ENCODE data around the gene OGDHL. TPM values are rescaled to one million over a fixed set of nuclear protein-coding genes. Genes with fewer than 3 reads are reported as not detected.
A peak's percentile ranks its signal among the peaks of the same experiment; 100 is the strongest.

Gene OGDHL
- total RNA-seq (1 to 10 TPM in 3 of 4 donors, under 1 TPM in 1; 0.82 to 6.1 (median 2.2) TPM), polyA plus RNA-seq (1 to 10 TPM in 2 of 3 donors, under 1 TPM in 1; 0.46 to 2.4 (median 1.2) TPM)

GRCh38 chr10:49761789-49762565 lies at the start of gene OGDHL:
TSS of gene OGDHL (minus strand) at chr10:49762323. CDS start at chr10:49758592, 3,731 bp downstream.
- Histone ChIP-seq H3K4me3 (peak within 1 kb of the TSS in 3 of 4 donors; percentile 39 to 59 (median 55)), H3K27me3 (peaks cover 10 to 55% (median 13%) of the 10 kb centered on the region in 3 donors), H3K4me1 (peaks cover 0 to 11% (median 10%) of the 10 kb centered on the region in 4 donors), H3K36me3 (no peaks in the 10 kb centered on the region), H3K27ac (no peak within 1 kb of the TSS), H3K9me3 (peaks cover 0 to 6% (median 0%) of the 10 kb centered on the region in 4 donors)
- no peak for DNase-seq
- WGBS, 2 donors: 2% methylated on average over 81 of the region's 81 CpGs
- TF ChIP-seq EP300 (IDR thresholded peaks at IDR 0.05) (no peak), CTCF (IDR thresholded peaks at IDR 0.05) (no peak), POLR2AphosphoS5 (IDR thresholded peaks at IDR 0.05) (no peak), POLR2A (IDR thresholded peaks at IDR 0.05) (no peak)
- intact Hi-C loops (cut with DNase I): no loop called here

- Histone ChIP-seq H3K9me3 (peaks cover 0 to 4% (median 0%) of the 10 kb centered on the region in 4 donors), H3K36me3 (no peaks in the 10 kb centered on the region), H3K4me3 (no peak overlapping the region), H3K4me1 (no peaks in the 10 kb centered on the region), H3K27ac (no peak overlapping the region), H3K27me3 (no peaks in the 10 kb centered on the region)
- no peak for TF ChIP-seq CTCF (IDR thresholded peaks at IDR 0.05)
- TF ChIP-seq POLR2AphosphoS5 (IDR thresholded peaks at IDR 0.05): no peak
- no peak for TF ChIP-seq POLR2A (IDR thresholded peaks at IDR 0.05)
- TF ChIP-seq EP300 (IDR thresholded peaks at IDR 0.05): no peak
- 92 to 96% methylated on average over 2 of the region's 2 CpGs for WGBS, 2 donors
- intact Hi-C loops (cut with DNase I): no loop called here
- no peak for DNase-seq
These were observed 41.9 kb upstream of the OGDHL start for GRCh38 chr10:49803988-49804387.

GRCh38 chr10:49798275-49798674 lies 36.2 kb upstream of the OGDHL start:
- Histone ChIP-seq H3K4me1 (no peaks in the 10 kb centered on the region), H3K9me3 (no peaks in the 10 kb centered on the region), H3K4me3 (no peak overlapping the region), H3K27me3 (peaks cover 0 to 2% (median 0%) of the 10 kb centered on the region in 3 donors), H3K36me3 (no peaks in the 10 kb centered on the region), H3K27ac (no peak overlapping the region)
- no peak for TF ChIP-seq EP300 (IDR thresholded peaks at IDR 0.05)
- no peak for TF ChIP-seq CTCF (IDR thresholded peaks at IDR 0.05)
- TF ChIP-seq POLR2A (IDR thresholded peaks at IDR 0.05): no peak
- no peak for DNase-seq
- intact Hi-C loops (cut with DNase I): no loop called here
- 83 to 84% methylated on average over 4 of the region's 4 CpGs for WGBS, 2 donors

GRCh38 chr10:49791100-49791499 lies 29.0 kb upstream of the OGDHL start:
- H3K4me3 ChIP-seq: no peak overlapping the region
- intact Hi-C loops (cut with DNase I): no loop called here
- TF ChIP-seq CTCF (IDR thresholded peaks at IDR 0.05): no peak
- TF ChIP-seq POLR2AphosphoS5 (IDR thresholded peaks at IDR 0.05): no peak
- TF ChIP-seq EP300 (IDR thresholded peaks at IDR 0.05): no peak
- H3K4me1 ChIP-seq: no peaks in the 10 kb centered on the region
- DNase-seq: no peak
- H3K27ac ChIP-seq: no peak overlapping the region
- peaks cover 0 to 4% (median 0%) of the 10 kb centered on the region in 3 donors for H3K27me3 ChIP-seq
- 61 to 77% methylated on average over 5 of the region's 5 CpGs for WGBS, 2 donors
- H3K9me3 ChIP-seq: no peaks in the 10 kb centered on the region
- no peaks in the 10 kb centered on the region for H3K36me3 ChIP-seq

Data from sigmoid colon (tissue), 7 donors.